SK-MEL-5 (cell line): ENCODE data around the gene STYXL2. TPM values are rescaled to one million over a fixed set of nuclear protein-coding genes. Genes with fewer than 3 reads are reported as not detected.

ENCODE experiments used
- DNase-seq: peaks from one replicate; pipeline ENCODE4 v3.0.0-alpha.2; 2016; ENCODE audit warnings: low read depth, low spot score
- in situ Hi-C: cut with HindIII; loops from 2 replicates; pipeline ENCODE4 v1.10.0; 2016; ENCODE audit warnings: low sequenced_read_pairs, high pct_unique_total_duplicates, low pct_unique_long_range_greater_than_20kb
- total RNA-seq: library from RNA; depleted of rRNA; stranded (reverse); fragments of >200 nt; shearing (Covaris generic); gene quantifications from 2 replicates; pipeline ENCODE4 v1.2.3, GENCODE V29; 2014

Gene STYXL2
- total RNA-seq, 1 experiment from 2014 or later = not detected

DNA sequence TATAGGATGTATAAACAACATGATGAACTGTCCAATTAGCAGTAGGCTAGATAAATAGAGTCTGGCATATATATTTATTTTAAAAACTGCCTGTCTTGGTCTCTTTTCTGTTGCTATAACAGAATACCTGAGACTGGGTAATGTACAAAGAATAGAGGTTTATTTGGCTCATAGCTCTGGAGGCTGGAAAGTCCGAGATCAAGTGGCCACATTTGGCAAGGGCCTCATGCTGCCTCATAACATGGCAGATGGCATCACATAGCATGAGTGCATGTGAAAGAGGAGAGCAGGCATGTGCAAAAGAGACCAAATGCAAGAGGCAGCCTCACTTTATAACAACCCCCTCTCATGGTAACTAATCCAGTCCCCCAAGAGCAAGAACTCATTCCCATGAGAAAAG, 6.0 kb downstream of the STYXL2 start:
- in situ Hi-C loops = no loop called here
- no peak for DNase-seq

DNA sequence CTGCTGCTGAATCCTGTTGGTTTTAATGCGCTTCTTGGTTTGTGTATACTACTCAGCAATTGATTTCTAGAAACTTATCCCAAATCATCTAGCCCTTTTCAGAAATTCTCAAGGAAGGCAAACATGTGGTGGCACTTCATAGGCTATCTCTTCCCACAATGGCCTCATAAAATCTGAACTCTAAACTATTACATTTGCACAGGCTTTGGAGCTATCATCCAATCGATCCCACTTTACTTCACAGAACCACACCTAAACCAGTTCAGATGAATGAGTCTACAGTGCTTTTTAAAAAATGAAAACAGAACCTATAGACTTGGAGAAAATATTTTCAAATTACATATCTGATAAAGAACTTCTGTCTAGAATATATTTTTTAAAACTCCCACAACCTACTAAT, 6.9 kb downstream of the STYXL2 start:
- in situ Hi-C loops = no loop called here
- DNase-seq = no peak

DNA sequence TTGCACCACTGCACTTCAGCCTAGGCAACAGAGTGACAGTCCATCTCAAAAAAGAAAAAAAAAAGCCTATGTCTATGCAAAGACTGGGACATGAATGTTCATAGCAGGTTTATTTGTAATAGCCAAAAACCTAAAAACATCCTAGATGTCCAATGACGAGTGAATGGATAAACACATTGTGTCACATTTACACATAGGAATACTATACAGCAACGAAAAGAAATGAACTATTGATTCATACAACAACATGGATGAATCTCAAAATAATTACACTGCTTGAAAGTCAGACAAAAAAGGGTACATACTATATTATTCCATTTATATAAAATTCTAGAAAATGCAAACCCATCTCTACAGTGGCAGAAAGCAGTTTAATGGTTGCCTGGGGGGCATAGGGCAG, 7.9 kb downstream of the STYXL2 start:
- DNase-seq = no peak
- in situ Hi-C loops = no loop called here

DNA sequence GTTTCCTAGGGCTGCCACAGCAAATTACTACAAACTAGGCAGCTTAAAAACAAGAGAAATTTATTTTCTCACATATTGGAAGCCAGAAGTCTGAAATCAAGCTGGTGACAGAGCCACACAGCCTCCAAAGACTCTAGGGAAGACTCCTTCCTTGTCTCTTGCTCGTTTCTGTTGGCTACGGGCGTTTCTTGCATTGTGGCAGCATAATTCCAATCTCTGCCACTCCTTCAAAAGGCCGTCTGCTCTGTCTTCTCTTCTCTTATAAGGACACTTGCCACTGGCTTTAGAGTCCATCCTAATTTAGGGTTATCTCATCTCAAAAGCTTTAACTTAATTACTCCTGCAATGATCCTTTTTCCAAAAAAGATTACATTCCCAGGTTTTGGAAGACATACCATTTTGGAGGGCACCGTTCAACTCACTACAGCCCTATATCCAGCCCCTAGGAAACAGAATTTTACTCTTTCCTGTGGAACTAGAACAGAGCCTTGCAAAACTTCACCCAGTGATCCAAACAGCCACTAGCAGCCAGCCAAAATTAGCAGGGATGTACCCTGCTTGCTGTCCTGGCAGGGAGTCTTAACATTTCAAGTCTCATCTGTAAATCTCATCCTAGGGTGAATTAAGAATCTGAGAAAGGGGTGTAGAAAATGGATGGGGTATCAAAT, 9.2 kb downstream of the STYXL2 start:
- in situ Hi-C loops = no loop called here
- no peak for DNase-seq

DNA sequence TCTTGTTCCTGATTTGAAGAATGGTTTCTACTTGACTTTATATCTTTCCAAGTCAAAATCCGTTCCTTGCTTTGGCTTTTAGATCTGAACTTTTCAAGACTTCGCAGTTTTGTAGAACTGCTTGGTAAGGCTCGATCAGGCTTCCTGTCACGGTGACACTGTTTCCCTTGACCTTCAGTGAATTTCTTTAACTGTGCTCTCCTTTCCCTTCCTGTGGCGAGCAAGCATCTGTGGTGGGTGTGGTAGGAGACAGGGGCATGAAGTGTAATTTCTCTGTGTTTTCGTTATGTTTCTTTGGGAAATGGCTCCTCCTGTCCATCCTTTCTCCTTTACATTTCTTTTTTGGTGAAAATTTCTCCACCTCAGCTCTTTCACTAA, 10.4 kb downstream of the STYXL2 start:
- DNase-seq = no peak
- in situ Hi-C loops = no loop called here

DNA sequence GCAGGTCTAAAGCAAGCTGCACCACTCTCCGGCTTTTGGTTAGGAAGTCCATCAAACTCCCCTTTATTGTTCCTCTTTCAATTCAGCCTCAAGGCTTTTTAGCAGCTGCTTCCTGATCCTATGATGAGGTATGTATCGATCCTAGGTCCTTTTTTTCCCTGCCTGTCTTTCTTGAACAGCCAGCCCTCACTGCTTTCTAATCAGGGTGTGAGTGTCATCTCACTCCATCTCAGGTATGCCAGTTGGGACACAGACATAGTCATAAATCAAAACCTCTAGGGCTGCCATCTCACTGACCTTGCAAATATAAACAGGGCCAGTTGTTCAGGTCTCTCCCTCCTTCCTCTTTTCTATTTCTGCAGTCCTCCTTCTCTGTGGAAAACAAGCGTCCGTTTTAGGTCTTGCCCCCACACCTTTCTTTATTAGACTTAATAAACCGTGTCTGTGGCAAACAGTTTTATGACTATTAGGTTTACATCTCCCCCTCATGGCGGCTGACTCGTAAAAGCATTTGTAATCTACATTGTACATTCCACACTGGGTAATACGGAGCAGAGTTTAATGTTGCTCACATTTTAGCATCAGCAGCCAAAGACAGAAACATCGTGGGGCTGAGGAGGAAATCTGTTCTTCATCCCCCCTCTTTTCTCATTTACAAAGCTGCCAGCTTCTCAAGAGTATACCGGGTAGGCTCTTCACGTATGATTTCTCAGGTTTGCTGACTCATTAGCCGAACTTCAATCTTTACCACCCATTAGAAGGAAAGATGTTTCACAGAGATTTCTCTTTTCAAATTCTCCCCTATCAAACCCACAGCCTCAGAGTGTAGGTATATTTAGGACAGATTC, 11.6 kb downstream of the STYXL2 start:
- peak; percentile 8 for DNase-seq
- in situ Hi-C loops = no loop called here

DNA sequence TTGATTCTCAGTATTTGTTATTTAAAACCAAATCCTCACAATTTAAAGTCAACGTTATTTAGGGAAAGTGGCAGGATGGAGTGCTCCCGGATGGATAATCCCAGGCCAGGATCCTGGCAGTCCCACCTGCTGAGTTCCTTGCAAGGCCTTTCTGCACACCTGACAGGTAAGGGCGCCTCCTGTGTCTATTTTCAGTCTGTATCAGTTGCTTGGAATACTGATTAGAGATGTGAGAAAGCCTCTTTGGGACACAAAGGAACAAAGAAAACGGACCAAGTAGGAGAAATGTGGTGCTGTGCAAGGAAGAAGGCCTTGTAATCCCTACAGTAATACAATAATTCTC, 12.2 kb downstream of the STYXL2 start:
- DNase-seq = no peak
- in situ Hi-C loops = no loop called here

DNA sequence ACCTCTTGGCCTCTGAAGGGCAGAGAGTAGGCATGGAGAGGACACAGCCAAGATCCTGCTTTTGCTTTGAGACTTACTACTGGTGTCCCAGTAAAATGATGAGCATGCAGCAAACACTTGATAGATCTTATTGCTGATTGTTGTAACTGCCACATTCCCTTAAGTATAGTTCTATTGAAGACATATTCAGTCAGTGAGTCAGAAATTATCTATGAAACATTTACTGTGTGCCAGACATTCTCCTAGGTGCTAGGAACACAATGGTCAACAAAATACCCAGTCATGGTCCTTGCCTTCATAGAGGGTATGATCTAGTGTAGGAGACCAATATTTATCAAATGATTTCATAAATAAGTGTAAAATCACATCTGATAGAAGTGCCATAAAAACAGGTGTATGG, 13.6 kb downstream of the STYXL2 start:
- no peak for DNase-seq
- in situ Hi-C loops = no loop called here

DNA sequence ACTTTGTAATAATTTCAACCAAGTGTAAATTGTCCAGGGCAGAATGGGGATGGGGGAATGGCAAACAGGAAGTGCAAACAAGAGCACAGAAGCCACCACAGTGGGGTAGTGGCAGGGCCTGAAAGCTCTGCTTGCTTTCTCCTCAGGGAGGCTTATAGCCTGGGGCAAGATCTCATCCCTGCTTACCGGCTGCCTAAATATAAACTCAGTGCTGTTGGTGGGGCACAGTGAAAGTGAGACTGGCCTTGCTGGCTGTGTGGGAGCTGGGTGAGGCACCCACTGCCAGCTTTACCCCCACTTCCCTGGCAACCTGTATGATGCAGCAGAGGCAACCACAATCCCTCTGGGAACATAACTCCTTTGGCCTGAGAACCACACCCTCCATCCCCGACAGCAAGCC, 15.2 kb downstream of the STYXL2 start:
- in situ Hi-C loops = no loop called here
- DNase-seq = no peak

DNA sequence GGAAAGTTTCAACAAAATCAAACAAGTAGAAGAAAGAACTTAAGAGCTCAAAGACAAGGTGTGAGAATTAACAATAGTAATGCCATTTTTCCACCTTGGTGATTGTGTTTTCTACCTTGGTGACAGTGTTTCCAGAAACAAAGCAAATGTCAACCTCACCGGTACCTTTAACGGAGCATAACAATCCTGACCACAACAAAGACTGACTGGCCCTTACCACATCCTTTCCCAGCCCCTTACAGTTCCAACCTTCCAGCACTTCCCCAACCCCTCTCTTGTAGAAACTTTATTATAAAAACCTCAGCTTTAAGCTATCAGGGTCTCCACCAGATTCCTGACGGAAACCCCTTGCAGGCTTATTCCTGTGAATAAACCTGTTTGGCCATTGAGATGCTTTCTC, 16.7 kb downstream of the STYXL2 start:
- in situ Hi-C loops = no loop called here

DNA sequence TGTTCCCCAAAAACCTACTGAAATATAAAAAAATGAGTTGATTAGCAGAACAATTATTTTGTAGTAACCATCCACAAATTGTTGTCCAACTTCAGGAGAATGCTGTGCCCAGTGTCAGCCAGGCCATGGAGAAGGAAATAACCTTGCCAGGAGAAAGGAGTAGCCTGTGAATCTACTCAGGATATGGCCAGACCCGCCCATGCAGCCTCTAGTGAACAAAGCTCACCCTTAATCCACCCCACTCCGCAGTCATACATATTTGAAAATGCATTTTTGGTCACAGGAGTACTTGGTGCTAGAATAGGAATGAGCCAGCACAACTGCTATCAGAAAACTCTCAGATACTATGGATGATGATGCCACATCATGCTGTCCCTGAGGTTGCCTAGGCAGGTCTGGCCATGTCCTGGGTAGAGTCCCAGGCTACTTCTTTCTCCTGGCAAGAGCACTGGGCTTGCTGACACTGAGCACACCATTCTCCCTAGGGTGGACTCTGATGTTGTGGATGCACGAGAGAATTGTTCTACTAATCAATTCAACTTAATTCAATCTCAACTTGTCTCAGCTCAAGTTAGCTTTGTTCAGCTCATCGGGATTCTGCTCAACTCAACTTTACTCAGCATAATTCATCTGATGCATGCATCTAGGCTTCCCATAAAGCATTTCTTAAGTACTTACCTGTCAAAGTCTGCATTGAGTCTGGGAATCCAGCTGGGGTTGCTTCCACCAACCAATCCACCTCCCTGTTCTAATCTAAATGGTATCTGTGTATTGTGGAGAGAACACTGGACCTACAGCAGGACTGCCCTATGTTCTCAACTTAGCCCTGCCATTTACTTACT, 18.2 kb downstream of the STYXL2 start:
- in situ Hi-C loops = no loop called here
- no peak for DNase-seq

More for the DNA sequence above, 16.7 kb downstream of the STYXL2 start:
- no peak for DNase-seq

DNA sequence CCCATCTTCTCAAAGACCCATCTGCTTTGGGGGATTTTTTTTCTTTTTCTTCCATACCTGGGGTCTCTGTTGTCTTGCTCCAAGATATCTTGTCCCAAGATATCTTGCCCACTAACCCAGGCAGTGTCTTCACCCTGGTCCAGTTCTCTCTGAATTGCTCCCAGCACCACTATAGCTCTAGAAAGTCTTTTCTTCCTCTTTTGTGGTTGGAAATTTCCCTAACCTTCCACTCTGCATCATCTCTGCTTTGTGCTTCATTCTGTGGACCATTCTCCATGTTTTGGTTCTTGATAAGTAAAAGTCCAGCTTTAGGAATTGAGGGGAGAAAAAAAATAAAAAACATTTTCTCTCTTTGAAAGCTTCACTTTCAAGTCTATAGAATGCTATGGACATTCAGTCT, 20.9 kb downstream of the STYXL2 start:
- no peak for DNase-seq
- in situ Hi-C loops = no loop called here

DNA sequence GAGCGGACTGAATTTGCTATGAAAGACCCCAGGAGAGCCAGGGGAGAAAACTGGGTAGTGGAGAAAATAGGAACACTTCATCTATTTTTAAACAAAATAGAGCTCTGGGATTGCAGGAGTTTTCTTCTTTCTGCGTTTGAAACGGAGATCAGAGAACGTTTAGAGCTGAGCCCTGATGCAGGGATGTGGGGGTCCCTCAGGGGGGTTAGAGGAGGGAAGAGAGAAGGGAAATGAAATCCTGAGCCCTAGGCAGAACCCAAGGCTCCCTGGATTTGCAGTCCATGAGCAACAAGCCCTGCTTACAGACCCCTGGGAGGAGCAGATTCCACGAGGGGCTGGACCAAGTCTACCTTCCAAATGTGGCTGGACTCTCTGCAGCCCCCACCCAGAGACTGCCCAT, 21.8 kb downstream of the STYXL2 start:
- in situ Hi-C loops = no loop called here
- DNase-seq = no peak

DNA sequence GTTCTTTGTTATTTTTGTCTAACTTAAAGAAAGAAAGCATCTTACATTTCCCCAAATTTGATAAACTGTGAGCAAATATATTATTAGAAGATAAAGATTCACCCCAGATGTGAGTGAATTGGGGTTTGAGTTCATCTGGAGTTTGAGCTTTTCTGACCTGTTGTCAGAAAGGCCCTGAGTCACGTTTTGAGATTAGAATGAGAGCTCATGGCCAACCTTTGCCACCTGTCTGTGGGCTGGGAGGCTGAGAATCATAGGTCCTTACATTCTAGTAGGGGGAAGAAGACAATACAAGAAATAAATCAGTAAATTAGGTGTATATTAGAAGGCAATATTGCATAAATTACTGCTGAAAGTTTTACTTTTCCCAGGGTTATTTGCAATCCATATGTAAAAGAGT, 22.3 kb downstream of the STYXL2 start:
- in situ Hi-C loops = no loop called here
- no peak for DNase-seq

DNA sequence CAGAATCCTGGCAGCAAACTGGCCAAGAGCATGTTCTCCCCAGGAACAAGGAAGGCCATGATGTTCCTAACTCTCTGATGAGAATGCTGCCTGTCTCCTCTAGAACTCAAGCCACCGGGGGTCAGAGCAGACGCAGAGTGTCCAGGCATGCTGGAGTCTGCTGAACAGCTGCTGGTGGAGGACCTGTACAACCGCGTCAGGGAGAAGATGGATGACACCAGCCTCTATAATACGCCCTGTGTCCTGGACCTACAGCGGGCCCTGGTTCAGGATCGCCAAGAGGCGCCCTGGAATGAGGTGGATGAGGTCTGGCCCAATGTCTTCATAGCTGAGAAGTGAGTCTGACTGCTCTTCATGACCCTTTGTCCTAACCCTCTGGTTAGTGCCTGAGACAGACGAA, 23.4 kb downstream of the STYXL2 start:
- in situ Hi-C loops = no loop called here
- no peak for DNase-seq

DNA sequence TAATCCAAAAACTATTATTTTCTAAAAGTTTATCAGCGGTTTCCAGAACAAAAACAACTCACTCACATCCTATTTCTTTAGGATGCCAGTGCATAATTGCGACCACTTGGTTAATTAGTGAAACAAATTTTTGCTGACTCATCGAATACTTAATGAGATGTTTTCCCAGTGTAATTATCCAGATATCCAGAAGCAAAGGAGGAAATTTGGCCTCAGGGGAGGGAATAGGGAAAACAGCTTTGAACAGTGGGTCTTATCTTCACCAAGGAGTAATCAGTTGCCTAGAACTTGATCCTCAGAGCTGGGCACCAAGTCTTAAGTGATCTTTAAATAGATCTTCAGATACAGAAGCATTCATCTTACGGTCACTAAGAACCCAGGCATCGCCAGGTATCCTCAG, 24.3 kb downstream of the STYXL2 start:
- DNase-seq = no peak

DNA sequence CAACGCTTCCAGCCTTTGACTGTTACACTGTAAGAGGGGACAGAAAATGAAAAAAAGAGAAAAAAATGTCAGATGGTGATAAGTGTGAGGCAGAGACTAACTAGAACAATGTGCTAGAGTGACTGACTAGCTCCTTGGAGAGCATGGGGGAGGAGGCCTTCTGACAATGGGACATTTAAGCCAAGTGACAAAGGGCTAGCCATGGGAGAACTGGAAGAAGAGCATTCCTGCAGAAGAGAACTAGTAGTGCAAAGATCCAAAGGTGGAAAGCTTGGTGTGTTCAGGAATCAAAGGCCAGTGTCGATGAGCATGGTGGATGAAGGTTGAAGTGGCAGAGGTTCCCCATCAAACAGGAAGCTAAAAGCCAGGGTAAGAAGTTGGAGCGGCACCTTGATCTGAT, 25.8 kb downstream of the STYXL2 start:
- DNase-seq = no peak
- in situ Hi-C loops = no loop called here

More for the DNA sequence above, 24.3 kb downstream of the STYXL2 start:
- in situ Hi-C loops = no loop called here

DNA sequence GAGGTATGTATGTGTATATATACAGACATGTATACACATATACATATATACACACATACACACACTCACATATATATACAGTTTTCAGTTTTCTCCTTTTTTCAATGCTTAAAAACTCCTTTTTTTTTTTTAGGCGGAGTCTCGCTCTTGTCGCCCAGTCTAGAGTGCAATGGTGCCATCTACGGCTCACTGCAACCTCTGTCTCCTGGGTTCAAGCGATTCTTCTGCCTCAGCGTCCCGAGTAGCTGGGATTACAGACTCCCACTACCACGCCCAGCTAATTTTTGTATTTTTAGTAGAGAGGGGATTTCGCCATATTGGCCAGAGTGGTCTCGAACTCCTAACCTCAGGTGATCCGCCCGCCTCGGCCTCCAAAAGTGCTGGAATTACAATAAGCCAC, 27.0 kb downstream of the STYXL2 start:
- no peak for DNase-seq
- in situ Hi-C loops = no loop called here
